HepG2 (cell line): ENCODE measurements around the gene INAFM2. TPM values are rescaled to one million over a fixed set of nuclear protein-coding genes. Genes with fewer than 3 reads are reported as not detected.

Experiments used
- ATAC-seq: fragments of 200-7000 bp; cut with Tn5 transposase; 3 replicates; pipeline ENCODE4 v1.9.1; 2020; ENCODE audit warnings: mild to moderate bottlenecking, moderate library complexity
- BruUV-seq: library from RNA; stranded (reverse); fragments of 400-500 nt; replicated peaks from 2 replicates; lab custom pipeline; 2021; lab: Mats Ljungman, UMichigan
- CTCF ChIA-PET: fragments of 300-600 bp; formaldehyde crosslinking; extraction: SDS; loops from one replicate; lab custom pipeline; 2021; ENCODE audit warnings: low total read pairs, inconsistent platforms, low intra/inter-chr PET ratio; lab: Yijun Ruan, JAX
- POLR2A ChIA-PET: fragments of 350-600 bp; sonication (Branson Sonifier 250); formaldehyde crosslinking; loops from one replicate; lab custom pipeline; 2020; ENCODE audit warnings: antibody characterized with exemption, inconsistent platforms; lab: Yijun Ruan, JAX
- DNase-seq: peaks from one replicate; pipeline ENCODE4 v3.0.0-alpha.2; 2015; ENCODE audit warnings: low spot score
- FAIRE-seq: peaks from 3 replicates; lab custom pipeline; 2011; peaks lifted over from hg19 to GRCh38; lab: Jason Lieb, UNC
- H2AFZ ChIP-seq: one replicate; pipeline ENCODE4 v1.6.1; 2011; ENCODE audit warnings: low read length, inconsistent platforms
- H3K27ac ChIP-seq: fragments of 300-600 bp; 3 replicates; pipeline ENCODE4 v1.8.0; 2011; ENCODE audit warnings: mixed run types, mild to moderate bottlenecking, mixed read lengths, low read length, inconsistent platforms; ENCODE audit not compliant: insufficient read depth; ENCODE audit errors: extremely low read length
- H3K27me3 ChIP-seq, 2 experiments: fragments of 200-600 bp in 1 of 2; 2 replicates in 1 of 2; 3 replicates in 1 of 2; pipeline versions ENCODE4 v1.6.0 to v1.8.0; 2011; ENCODE audit warnings: low read length in 2 of 2, mild to moderate bottlenecking in 2 of 2, moderate library complexity in 2 of 2, inconsistent platforms in 1 of 2; ENCODE audit not compliant: insufficient read depth in 2 of 2, control insufficient read depth in 1 of 2
- H3K36me3 ChIP-seq, 2 experiments: fragments of 200-600 bp in 1 of 2; replicated peaks in 1 of 2; 2 replicates in 1 of 2; 3 replicates in 1 of 2; pipeline versions ENCODE4 v1.5.1 to v1.8.0; 2011; ENCODE audit warnings: low read length in 2 of 2, inconsistent platforms in 1 of 2; ENCODE audit not compliant: insufficient read depth in 2 of 2, control insufficient read depth in 1 of 2
- H3K4me1 ChIP-seq: 2 replicates; pipeline ENCODE4 v1.5.1; 2012; ENCODE audit warnings: low read length, inconsistent platforms; ENCODE audit not compliant: insufficient read depth
- H3K4me2 ChIP-seq: 2 replicates; pipeline ENCODE4 v1.6.0; 2011; ENCODE audit warnings: low read depth, low read length, inconsistent platforms
- H3K4me3 ChIP-seq, 3 experiments: fragments of 200-600 bp in 1 of 3; sonication (generic), shearing (Covaris generic) in 1 of 3; replicated peaks in 1 of 3; 2 replicates each; pipeline ENCODE4 v1.5.1; 2011 to 2016; ENCODE audit warnings: low read length in 3 of 3, inconsistent platforms in 2 of 3, low read depth in 2 of 3, mild to moderate bottlenecking in 2 of 3, control low read depth in 1 of 3, mixed read lengths in 1 of 3; ENCODE audit not compliant: insufficient read depth in 1 of 3
- H3K79me2 ChIP-seq: one replicate; pipeline ENCODE4 v1.6.1; 2011; ENCODE audit warnings: low read length, inconsistent platforms; ENCODE audit not compliant: insufficient read depth
- H3K9ac ChIP-seq: 2 replicates; pipeline ENCODE4 v1.6.0; 2011; ENCODE audit warnings: mild to moderate bottlenecking, low read depth, low read length, inconsistent platforms; ENCODE audit not compliant: insufficient read depth
- H3K9me3 ChIP-seq: 2 replicates; pipeline ENCODE4 v1.5.1; 2012; ENCODE audit warnings: mild to moderate bottlenecking, low read length
- H4K20me1 ChIP-seq: 2 replicates; pipeline ENCODE4 v1.6.0; 2011; ENCODE audit warnings: inconsistent platforms, mild to moderate bottlenecking, low read length, moderate library complexity; ENCODE audit not compliant: insufficient read depth
- JARID2 ChIP-seq: sonication (generic); formaldehyde crosslinking; IDR thresholded peaks from 2 replicates; pipeline ENCODE4 v1.8.1; 2023; ENCODE audit warnings: missing genetic modification reagents, inconsistent platforms; ENCODE audit not compliant: insufficient replicate concordance
- NCOA5 ChIP-seq: sonication (generic); formaldehyde crosslinking; IDR thresholded peaks from 2 replicates; pipeline ENCODE4 v1.4.0; 2020; ENCODE audit warnings: missing genetic modification reagents
- NFYC ChIP-seq: IDR thresholded peaks from 2 replicates; pipeline ENCODE4 v1.6.1; 2016; ENCODE audit warnings: missing genetic modification reagents, missing compliant biosample characterization
- PHF21A ChIP-seq: sonication (generic); formaldehyde crosslinking; IDR thresholded peaks from 2 replicates; pipeline ENCODE4 v1.5.0; 2020; ENCODE audit warnings: mild to moderate bottlenecking, missing genetic modification reagents
- POLR2AphosphoS2 ChIP-seq: IDR thresholded peaks from 2 replicates; pipeline ENCODE4 v1.6.1; 2011; ENCODE audit warnings: low read depth, low read length, improper control_type of control experiment
- TCF7L2 ChIP-seq: IDR thresholded peaks from 2 replicates; pipeline ENCODE4 v1.6.1; 2011; ENCODE audit warnings: mild to moderate bottlenecking, low read depth, low read length, moderate library complexity
- ZNF431 ChIP-seq: sonication (generic); formaldehyde crosslinking; IDR thresholded peaks from 2 replicates; pipeline ENCODE4 v1.9.0; 2022; ENCODE audit warnings: missing genetic modification reagents, low read depth, mild to moderate bottlenecking, borderline replicate concordance
- ZNF629 ChIP-seq: sonication (generic); formaldehyde crosslinking; conservative IDR thresholded peaks from 2 replicates; pipeline ENCODE4 v1.5.0; 2020; ENCODE audit warnings: missing genetic modification reagents
- ZNF678 ChIP-seq: sonication (generic); formaldehyde crosslinking; IDR thresholded peaks from 2 replicates; pipeline ENCODE4 v1.4.0; 2020; ENCODE audit warnings: mild to moderate bottlenecking, missing genetic modification reagents
- whole genome bisulfite sequencing: methylation state at CpG from one replicate; pipeline ENCODE4 v1.1.6; 2017; ENCODE audit warnings: low lambda C conversion rate; 5-methylcytosine and 5-hydroxymethylcytosine counted together
- in situ Hi-C: cut with HindIII; loops from 2 replicates; pipeline ENCODE4 v1.10.0; 2017; ENCODE audit warnings: low pct_unique_long_range_greater_than_20kb; ENCODE audit not compliant: extremely low pct_ligation_motif_present
- intact Hi-C: fragments of 100-400 bp; cut with micrococcal nuclease; formaldehyde crosslinking; loops from one replicate; pipeline ENCODE4 v1.10.0; 2022; ENCODE audit not compliant: unreplicated experiment
- polyA plus RNA-seq, 8 experiments: library from polyadenylated mRNA; depleted of rRNA in 3 of 8; stranded (reverse) in 7 of 8; unstranded in 1 of 8; fragments of >200 nt; fragmentation: Illumina TruSeq in 4 of 8; extraction: Trizol in 4 of 8; gene quantifications; 2 replicates each; pipeline versions ENCODE4 v1.2.1 to v1.2.3, GENCODE V29; 2011 to 2016; ENCODE audit warnings: low read depth in 4 of 8, missing spikeins in 1 of 8, mixed read lengths in 1 of 8; ENCODE audit not compliant: insufficient read depth in 1 of 8
- total RNA-seq, 5 experiments: library from RNA; depleted of rRNA; stranded (reverse); fragments of >200 nt; fragmentation: Illumina TruSeq; extraction: Trizol; gene quantifications; 2 replicates each; pipeline ENCODE4 v1.2.3, GENCODE V29; 2016; ENCODE audit warnings: low read depth in 1 of 5
- TF ChIP-seq, protein P1 (sequence below): sonication (generic); formaldehyde crosslinking; IDR thresholded peaks from 2 replicates; pipeline ENCODE4 v1.8.1; 2022; ENCODE audit warnings: mild to moderate bottlenecking, missing genetic modification reagents
- TF ChIP-seq, protein P2 (sequence below): sonication (generic); formaldehyde crosslinking; IDR thresholded peaks from 2 replicates; pipeline ENCODE4 v1.8.0; 2022; ENCODE audit warnings: missing genetic modification reagents, low read depth, mild to moderate bottlenecking, borderline replicate concordance
- TF ChIP-seq, protein P3 (sequence below), 2 experiments: sonication (generic) in 1 of 2; formaldehyde crosslinking in 1 of 2; IDR thresholded peaks; 2 replicates each; pipeline versions ENCODE4 v1.4.0 to v1.6.1; 2016 to 2020; ENCODE audit warnings: borderline replicate concordance in 1 of 2, low read depth in 1 of 2, mild to moderate bottlenecking in 1 of 2, missing genetic modification reagents in 1 of 2
- TF ChIP-seq, protein P4 (sequence below): sonication (generic); formaldehyde crosslinking; IDR thresholded peaks from 2 replicates; pipeline ENCODE4 v1.4.0; 2020; ENCODE audit warnings: missing genetic modification reagents, borderline replicate concordance

Gene INAFM2
- total and polyA plus RNA-seq, 2 of the 13 experiments (the other 11 are each of a cell fraction or from before 2014, with no cell fraction given) = 5.5 to 6.5 TPM

DNA sequence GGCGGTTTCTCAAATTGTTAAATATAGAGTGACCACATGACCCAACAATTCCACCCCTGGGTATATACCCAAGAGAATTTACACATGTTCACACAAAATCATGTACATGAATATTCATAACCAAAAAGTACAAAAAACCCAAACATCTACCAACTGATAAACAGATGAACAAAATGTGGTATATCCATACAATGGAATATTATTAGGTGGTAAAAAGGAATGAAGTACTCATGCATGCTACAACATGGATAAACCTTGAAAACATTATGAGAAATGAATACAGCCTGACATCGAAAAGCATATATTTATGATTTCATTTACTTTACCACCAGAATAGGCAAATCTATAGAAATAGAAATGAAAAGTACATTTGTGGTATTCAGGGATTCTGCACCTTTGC is 23.1 kb upstream of the INAFM2 start:
- Histone ChIP-seq H3K4me1 (no peaks in the 10 kb centered on the region), H3K4me2 (no peak overlapping the region), H4K20me1 (no peaks in the 10 kb centered on the region), H3K79me2 (no peaks in the 10 kb centered on the region), H3K9ac (no peak overlapping the region), H3K36me3 (no peaks in the 10 kb centered on the region), H3K27me3 (peaks cover 16 to 79% of the 10 kb centered on the region in 2 experiments), H3K4me3 (no peak overlapping the region), H2AFZ (no peak overlapping the region), H3K9me3 (no peaks in the 10 kb centered on the region), H3K27ac (no peak overlapping the region)
- WGBS = 44% methylated on average over 2 of the region's 2 CpGs
- intact Hi-C loops = no loop called here
- BruUV-seq = no TSS peak
- DNase-seq (no peak), FAIRE-seq (no peak), ATAC-seq (no peak)
- in situ Hi-C loops = no loop called here
- TF ChIP-seq ZNF629 (CRISPR knock-in tag) (no peak), PHF21A (CRISPR knock-in tag) (no peak), ZNF678 (CRISPR knock-in tag) (no peak), NFYC (CRISPR knock-in tag) (no peak), POLR2AphosphoS2 (no peak), JARID2 (CRISPR knock-in tag) (no peak), NCOA5 (CRISPR knock-in tag) (no peak), ZNF431 (CRISPR knock-in tag) (no peak), TCF7L2 (no peak)
- TF ChIP-seq, protein P1, sequence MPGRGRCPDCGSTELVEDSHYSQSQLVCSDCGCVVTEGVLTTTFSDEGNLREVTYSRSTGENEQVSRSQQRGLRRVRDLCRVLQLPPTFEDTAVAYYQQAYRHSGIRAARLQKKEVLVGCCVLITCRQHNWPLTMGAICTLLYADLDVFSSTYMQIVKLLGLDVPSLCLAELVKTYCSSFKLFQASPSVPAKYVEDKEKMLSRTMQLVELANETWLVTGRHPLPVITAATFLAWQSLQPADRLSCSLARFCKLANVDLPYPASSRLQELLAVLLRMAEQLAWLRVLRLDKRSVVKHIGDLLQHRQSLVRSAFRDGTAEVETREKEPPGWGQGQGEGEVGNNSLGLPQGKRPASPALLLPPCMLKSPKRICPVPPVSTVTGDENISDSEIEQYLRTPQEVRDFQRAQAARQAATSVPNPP (CRISPR knock-in tag) = no peak
- TF ChIP-seq, protein P2, sequence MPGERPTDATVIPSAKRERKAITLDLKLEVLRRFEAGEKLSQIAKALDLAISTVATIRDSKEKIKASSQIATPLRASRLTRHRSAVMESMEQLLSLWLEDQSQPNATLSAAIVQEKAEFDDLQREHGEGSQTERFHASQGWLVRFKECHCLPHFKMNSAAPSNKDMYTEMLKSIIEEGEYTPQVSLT (CRISPR knock-in tag) = no peak
- TF ChIP-seq, protein P3, sequence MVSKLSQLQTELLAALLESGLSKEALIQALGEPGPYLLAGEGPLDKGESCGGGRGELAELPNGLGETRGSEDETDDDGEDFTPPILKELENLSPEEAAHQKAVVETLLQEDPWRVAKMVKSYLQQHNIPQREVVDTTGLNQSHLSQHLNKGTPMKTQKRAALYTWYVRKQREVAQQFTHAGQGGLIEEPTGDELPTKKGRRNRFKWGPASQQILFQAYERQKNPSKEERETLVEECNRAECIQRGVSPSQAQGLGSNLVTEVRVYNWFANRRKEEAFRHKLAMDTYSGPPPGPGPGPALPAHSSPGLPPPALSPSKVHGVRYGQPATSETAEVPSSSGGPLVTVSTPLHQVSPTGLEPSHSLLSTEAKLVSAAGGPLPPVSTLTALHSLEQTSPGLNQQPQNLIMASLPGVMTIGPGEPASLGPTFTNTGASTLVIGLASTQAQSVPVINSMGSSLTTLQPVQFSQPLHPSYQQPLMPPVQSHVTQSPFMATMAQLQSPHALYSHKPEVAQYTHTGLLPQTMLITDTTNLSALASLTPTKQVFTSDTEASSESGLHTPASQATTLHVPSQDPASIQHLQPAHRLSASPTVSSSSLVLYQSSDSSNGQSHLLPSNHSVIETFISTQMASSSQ (IDR thresholded peaks at IDR 0.05; ENCODE audit: low read depth) = no peak
- TF ChIP-seq, protein P3 (CRISPR knock-in tag; IDR thresholded peaks at IDR 0.05; ENCODE audit: borderline replicate concordance) = no peak
- TF ChIP-seq, protein P4, sequence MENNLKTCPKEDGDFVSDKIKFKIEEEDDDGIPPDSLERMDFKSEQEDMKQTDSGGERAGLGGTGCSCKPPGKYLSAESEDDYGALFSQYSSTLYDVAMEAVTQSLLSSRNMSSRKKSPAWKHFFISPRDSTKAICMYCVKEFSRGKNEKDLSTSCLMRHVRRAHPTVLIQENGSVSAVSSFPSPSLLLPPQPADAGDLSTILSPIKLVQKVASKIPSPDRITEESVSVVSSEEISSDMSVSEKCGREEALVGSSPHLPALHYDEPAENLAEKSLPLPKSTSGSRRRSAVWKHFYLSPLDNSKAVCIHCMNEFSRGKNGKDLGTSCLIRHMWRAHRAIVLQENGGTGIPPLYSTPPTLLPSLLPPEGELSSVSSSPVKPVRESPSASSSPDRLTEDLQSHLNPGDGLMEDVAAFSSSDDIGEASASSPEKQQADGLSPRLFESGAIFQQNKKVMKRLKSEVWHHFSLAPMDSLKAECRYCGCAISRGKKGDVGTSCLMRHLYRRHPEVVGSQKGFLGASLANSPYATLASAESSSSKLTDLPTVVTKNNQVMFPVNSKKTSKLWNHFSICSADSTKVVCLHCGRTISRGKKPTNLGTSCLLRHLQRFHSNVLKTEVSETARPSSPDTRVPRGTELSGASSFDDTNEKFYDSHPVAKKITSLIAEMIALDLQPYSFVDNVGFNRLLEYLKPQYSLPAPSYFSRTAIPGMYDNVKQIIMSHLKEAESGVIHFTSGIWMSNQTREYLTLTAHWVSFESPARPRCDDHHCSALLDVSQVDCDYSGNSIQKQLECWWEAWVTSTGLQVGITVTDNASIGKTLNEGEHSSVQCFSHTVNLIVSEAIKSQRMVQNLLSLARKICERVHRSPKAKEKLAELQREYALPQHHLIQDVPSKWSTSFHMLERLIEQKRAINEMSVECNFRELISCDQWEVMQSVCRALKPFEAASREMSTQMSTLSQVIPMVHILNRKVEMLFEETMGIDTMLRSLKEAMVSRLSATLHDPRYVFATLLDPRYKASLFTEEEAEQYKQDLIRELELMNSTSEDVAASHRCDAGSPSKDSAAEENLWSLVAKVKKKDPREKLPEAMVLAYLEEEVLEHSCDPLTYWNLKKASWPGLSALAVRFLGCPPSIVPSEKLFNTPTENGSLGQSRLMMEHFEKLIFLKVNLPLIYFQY (CRISPR knock-in tag) = no peak
- CTCF ChIA-PET = no interaction called here
- POLR2A ChIA-PET = no interaction called here
